CD4-positive, alpha-beta T cell (primary cell): ENCODE measurements around the gene GHRHR. TPM values are rescaled to one million over a fixed set of nuclear protein-coding genes. Genes with fewer than 3 reads are reported as not detected.

Experiments used
- ATAC-seq: fragments of 200-7000 bp; cut with Tn5 transposase; one replicate; pipeline ENCODE4 v1.10.0; 2022; ENCODE audit warnings: mild to moderate bottlenecking; ENCODE audit not compliant: poor library complexity
- CTCF ChIA-PET: fragments of 350-600 bp; sonication (Branson Sonifier 250); formaldehyde crosslinking; loops from one replicate; lab custom pipeline; 2021; ENCODE audit warnings: antibody characterized with exemption, inconsistent platforms; lab: Charles Lee
- POLR2A ChIA-PET: fragments of 350-600 bp; sonication (Branson Sonifier 250); formaldehyde crosslinking; loops from one replicate; lab custom pipeline; 2021; ENCODE audit warnings: antibody characterized with exemption, inconsistent platforms; lab: Charles Lee
- DNase-seq, 14 experiments: peaks; one replicate each; pipeline ENCODE4 v3.0.0-alpha.2; 2013 to 2020; ENCODE audit warnings: mixed read lengths in 2 of 14
- H3K27ac ChIP-seq, 2 donors: one replicate each; pipeline versions ENCODE4 v1.5.1 to v1.7.0; 2013; ENCODE audit warnings: low read length in 2 of 2, low read depth in 1 of 2, mild to moderate bottlenecking in 1 of 2
- H3K27me3 ChIP-seq, 2 experiments: 1 replicate in 1 of 2; 2 replicates in 1 of 2; pipeline versions ENCODE4 v1.6.1 to v1.7.0; 2013; ENCODE audit warnings: low read length in 2 of 2, control low read depth in 1 of 2, mild to moderate bottlenecking in 1 of 2, moderate library complexity in 1 of 2; ENCODE audit not compliant: insufficient read depth in 2 of 2, control insufficient read depth in 1 of 2
- H3K36me3 ChIP-seq: one replicate; pipeline ENCODE4 v1.6.1; 2013; ENCODE audit warnings: low read length, control low read depth; ENCODE audit not compliant: insufficient read depth
- H3K4me1 ChIP-seq: one replicate; pipeline ENCODE4 v1.6.1; 2013; ENCODE audit warnings: low read length, control low read depth; ENCODE audit not compliant: insufficient read depth
- H3K4me3 ChIP-seq: one replicate; pipeline ENCODE4 v1.5.1; 2013; ENCODE audit warnings: mild to moderate bottlenecking, low read length, moderate library complexity
- H3K9me3 ChIP-seq, 2 experiments: 1 replicate in 1 of 2; 2 replicates in 1 of 2; pipeline versions ENCODE4 v1.6.1 to v1.7.0; 2013; ENCODE audit warnings: low read length in 2 of 2, mild to moderate bottlenecking in 2 of 2, control low read depth in 1 of 2, moderate library complexity in 1 of 2; ENCODE audit not compliant: control insufficient read depth in 1 of 2, insufficient read depth in 1 of 2
- H3K27ac Mint-ChIP-seq: one replicate; pipeline ENCODE4 v1.8.0; 2020; ENCODE audit warnings: mixed read lengths
- H3K27me3 Mint-ChIP-seq: one replicate; pipeline ENCODE4 v1.8.0; 2021; ENCODE audit warnings: mixed read lengths
- H3K36me3 Mint-ChIP-seq: one replicate; pipeline ENCODE4 v1.8.0; 2021; ENCODE audit warnings: low read depth, mixed read lengths
- H3K4me1 Mint-ChIP-seq: one replicate; pipeline ENCODE4 v1.8.0; 2021; ENCODE audit warnings: low read depth, mixed read lengths
- H3K4me3 Mint-ChIP-seq: one replicate; pipeline ENCODE4 v1.8.0; 2020; ENCODE audit warnings: mild to moderate bottlenecking, mixed read lengths
- H3K9me3 Mint-ChIP-seq: one replicate; pipeline ENCODE4 v1.8.0; 2020; ENCODE audit warnings: mixed read lengths
- CTCF ChIP-seq: fragments of 200-600 bp; IDR thresholded peaks from one replicate; pipeline ENCODE4 v1.8.0; 2022; ENCODE audit warnings: antibody characterized with exemption, mild to moderate bottlenecking
- intact Hi-C, 2 experiments: fragments of 100-400 bp; cut with DNase I in 1 of 2; cut with micrococcal nuclease in 1 of 2; formaldehyde crosslinking; loops; one replicate each; pipeline versions ENCODE4 v1.15.1 to v1.9.0; 2023 to 2025; cut with DNase I, micrococcal nuclease
- total RNA-seq, 174 experiments: library from RNA in 2 of 174; stranded (reverse) in 2 of 174; gene quantifications; one replicate each; pipeline ENCODE4 v1.2.3 and lab custom pipeline; 2021 to 2026

GHRHR gene
- total RNA-seq, 2 experiments from 2014 or later = not detected

DNA sequence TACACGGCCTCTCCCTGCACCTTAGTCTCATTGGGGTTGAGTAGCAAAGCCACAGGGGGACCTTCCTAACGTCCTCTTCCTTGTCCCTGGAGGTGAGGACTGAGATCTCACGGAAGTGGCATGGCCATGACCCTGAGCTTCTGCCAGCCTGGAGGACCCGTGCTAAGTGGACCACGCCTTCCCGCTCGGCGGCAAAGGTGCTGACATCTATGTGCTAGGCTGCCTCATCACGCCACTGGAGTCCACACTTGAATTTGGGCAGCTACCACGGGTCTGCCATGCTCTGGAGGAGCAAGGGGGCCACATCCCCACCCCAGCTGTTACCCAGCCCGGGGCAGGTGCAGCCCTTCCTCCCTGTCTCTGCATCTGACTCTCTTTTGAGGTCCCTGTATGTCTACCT is 15.3 kb downstream of the GHRHR start:
- Mint-ChIP-seq H3K4me1 (peaks cover 6% of the 10 kb centered on the region), H3K27ac (no peak overlapping the region), H3K27me3 (peaks cover 40% of the 10 kb centered on the region), H3K4me3 (no peak overlapping the region), H3K9me3 (no peaks in the 10 kb centered on the region), H3K36me3 (no peaks in the 10 kb centered on the region)
- H3K27ac ChIP-seq = no peak overlapping the region
- no peak overlapping the region for H3K4me3 ChIP-seq
- DNase-seq (no peak), ATAC-seq (no peak)
- CTCF ChIA-PET = no interaction called here
- peaks cover 10% of the 10 kb centered on the region for H3K4me1 ChIP-seq
- POLR2A ChIA-PET = no interaction called here
- intact Hi-C loops = loop anchor here in 1 of 2 experiments (2.0 kb wide), 1 partner anchor 178 kb away; no protein-coding TSS in a partner anchor
- H3K36me3 ChIP-seq = no peaks in the 10 kb centered on the region
- TF ChIP-seq CTCF = no peak
- H3K9me3 ChIP-seq = no peaks in the 10 kb centered on the region
- H3K27me3 ChIP-seq = peaks cover 5 to 11% of the 10 kb centered on the region in 2 experiments

DNA sequence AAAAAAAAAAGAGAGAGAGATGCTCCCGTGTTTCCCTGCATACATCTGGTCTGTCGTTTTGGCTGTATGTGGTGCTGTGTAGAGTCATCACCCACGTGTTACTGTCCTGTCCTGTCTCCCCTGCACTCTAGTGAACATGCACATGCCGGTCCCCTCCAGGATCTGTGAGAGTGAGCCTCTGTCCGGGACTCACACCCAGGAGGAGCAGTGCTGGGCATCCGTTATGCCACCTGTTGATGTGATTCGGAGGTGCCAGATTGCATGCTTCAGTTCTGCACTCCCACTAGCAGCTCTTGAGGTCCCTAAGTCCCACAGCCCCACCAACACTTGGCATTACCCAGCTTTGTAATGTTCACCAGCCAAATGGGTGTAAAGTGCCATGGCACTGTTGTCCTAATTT is 16.4 kb downstream of the GHRHR start:
- intact Hi-C loops = loop anchor here in 1 of 2 experiments (5.0 kb wide), 1 partner anchor 142 kb away; no protein-coding TSS in a partner anchor

DNA sequence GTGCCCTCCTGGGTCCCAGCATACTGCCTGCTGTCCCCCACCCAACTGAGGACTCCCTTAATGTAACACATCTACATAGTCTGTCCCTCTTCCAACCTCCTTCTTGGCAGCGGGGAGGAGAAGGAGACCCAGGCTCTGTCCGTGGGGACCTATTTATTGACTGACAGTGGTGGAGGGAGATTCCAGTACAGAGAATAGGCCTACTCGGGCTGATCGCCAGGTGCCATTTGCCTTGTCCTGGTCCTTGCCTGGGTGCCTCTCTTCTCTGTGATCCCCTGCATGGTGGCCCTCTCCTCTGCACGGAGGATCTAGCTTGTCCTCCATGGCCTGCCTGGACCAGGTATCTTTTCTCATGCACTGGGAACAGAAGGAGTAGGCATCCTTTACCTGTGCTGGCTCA is 17.0 kb downstream of the GHRHR start:
- ATAC-seq (no peak), DNase-seq (no peak)
- POLR2A ChIA-PET = no interaction called here
- H3K36me3 ChIP-seq = no peaks in the 10 kb centered on the region
- no peaks in the 10 kb centered on the region for H3K36me3 Mint-ChIP-seq
- H3K4me3 ChIP-seq = no peak overlapping the region
- H3K4me1 ChIP-seq = peaks cover 13% of the 10 kb centered on the region
- peaks cover 6% of the 10 kb centered on the region for H3K4me1 Mint-ChIP-seq
- no peaks in the 10 kb centered on the region for H3K9me3 ChIP-seq
- no peaks in the 10 kb centered on the region for H3K9me3 Mint-ChIP-seq
- no peak for TF ChIP-seq CTCF
- no peak overlapping the region for H3K4me3 Mint-ChIP-seq
- CTCF ChIA-PET = no interaction called here
- peaks cover 8 to 14% of the 10 kb centered on the region in 2 experiments for H3K27me3 ChIP-seq
- no peak overlapping the region for H3K27ac Mint-ChIP-seq
- peaks cover 56% of the 10 kb centered on the region for H3K27me3 Mint-ChIP-seq
- H3K27ac ChIP-seq = no peak overlapping the region
- intact Hi-C loops = loop anchor here in 1 of 2 experiments (5.0 kb wide), 1 partner anchor 142 kb away; no protein-coding TSS in a partner anchor

More for the DNA sequence above, 16.4 kb downstream of the GHRHR start:
- Mint-ChIP-seq H3K27ac (no peak overlapping the region), H3K4me3 (no peak overlapping the region), H3K36me3 (no peaks in the 10 kb centered on the region), H3K9me3 (no peaks in the 10 kb centered on the region), H3K4me1 (peaks cover 6% of the 10 kb centered on the region), H3K27me3 (peaks cover 52% of the 10 kb centered on the region)
- H3K36me3 ChIP-seq = no peaks in the 10 kb centered on the region
- CTCF ChIA-PET = no interaction called here
- H3K4me3 ChIP-seq = no peak overlapping the region
- H3K9me3 ChIP-seq = no peaks in the 10 kb centered on the region
- peaks cover 13% of the 10 kb centered on the region for H3K4me1 ChIP-seq
- H3K27me3 ChIP-seq = peaks cover 8 to 14% of the 10 kb centered on the region in 2 experiments
- DNase-seq = no peak
- H3K27ac ChIP-seq = no peak overlapping the region
- TF ChIP-seq CTCF = no peak
- POLR2A ChIA-PET = no interaction called here
- ATAC-seq = no peak
